GM12874 (cell line): ENCODE measurements around the gene SLC25A33.

Experiments used
- TF ChIP-seq, protein P1 (sequence below): IDR thresholded peaks from 2 replicates; pipeline ENCODE4 v1.5.1; 2011; ENCODE audit warnings: low read depth, mild to moderate bottlenecking, control low read depth, low read length, moderate library complexity; ENCODE audit not compliant: insufficient read depth

The SLC25A33 gene

DNA sequence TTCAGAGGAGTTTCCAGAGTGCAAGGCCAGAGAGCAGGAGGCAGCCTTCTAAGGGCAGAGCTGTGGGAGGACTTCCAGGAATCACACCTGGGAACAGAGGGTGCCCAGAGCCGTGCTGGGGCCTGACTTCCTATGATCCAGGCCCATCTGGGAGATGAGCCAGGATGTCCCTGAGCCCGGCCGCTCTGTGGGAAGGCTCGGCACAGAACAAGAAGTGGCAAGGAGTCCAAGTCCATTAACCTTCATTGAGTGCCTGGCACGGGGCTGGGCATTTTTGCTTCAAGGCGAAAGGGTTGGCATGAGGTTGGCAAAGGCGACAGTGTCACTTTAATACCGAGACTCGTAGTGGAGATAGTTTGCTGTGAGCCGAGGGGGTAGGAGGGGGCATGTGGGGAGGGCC is 67.7 kb downstream of the SLC25A33 start:
- TF ChIP-seq, protein P1, sequence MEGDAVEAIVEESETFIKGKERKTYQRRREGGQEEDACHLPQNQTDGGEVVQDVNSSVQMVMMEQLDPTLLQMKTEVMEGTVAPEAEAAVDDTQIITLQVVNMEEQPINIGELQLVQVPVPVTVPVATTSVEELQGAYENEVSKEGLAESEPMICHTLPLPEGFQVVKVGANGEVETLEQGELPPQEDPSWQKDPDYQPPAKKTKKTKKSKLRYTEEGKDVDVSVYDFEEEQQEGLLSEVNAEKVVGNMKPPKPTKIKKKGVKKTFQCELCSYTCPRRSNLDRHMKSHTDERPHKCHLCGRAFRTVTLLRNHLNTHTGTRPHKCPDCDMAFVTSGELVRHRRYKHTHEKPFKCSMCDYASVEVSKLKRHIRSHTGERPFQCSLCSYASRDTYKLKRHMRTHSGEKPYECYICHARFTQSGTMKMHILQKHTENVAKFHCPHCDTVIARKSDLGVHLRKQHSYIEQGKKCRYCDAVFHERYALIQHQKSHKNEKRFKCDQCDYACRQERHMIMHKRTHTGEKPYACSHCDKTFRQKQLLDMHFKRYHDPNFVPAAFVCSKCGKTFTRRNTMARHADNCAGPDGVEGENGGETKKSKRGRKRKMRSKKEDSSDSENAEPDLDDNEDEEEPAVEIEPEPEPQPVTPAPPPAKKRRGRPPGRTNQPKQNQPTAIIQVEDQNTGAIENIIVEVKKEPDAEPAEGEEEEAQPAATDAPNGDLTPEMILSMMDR = no peak

DNA sequence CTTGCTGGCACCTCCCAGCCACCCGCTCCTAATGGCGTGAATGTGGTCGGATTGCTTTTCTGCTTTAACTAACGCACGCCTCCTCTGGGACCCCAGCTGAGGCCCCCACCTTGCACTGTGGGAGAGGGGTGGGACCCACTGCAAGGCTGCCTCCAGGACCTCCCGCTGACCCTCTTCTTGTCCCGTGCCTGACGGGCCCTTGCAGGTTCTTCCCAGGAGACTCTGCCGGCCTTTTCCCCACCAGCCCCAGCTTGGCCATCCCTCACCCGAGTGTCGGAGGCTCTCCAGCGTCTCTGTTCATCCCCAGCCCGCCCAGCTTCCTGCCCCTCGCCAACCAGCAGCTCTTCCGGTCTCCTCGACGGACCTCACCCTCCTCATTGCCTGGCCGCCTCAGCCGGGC is 68.1 kb downstream of the SLC25A33 start:
- TF ChIP-seq, protein P1 = no peak

DNA sequence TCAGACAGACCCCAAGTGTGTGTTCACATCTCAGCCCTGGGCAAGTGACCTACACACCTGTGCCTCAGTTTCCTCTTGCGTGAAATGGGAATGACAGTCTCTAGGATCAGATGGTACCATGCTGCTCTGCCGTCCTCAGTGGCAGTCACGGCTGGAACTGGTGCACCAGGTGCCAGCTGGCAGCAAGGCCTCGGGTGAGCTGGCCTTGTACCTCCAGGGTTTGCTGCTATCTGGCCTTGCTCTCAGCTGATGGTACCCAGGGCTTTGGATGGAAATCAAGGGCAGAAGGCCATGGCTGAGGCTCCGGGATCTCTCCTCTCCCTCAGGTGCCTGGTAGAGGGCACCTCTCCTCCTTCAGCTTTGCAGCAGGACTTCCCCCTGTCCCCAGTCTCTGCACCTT is 70.7 kb downstream of the SLC25A33 start:
- TF ChIP-seq, protein P1 = no peak

DNA sequence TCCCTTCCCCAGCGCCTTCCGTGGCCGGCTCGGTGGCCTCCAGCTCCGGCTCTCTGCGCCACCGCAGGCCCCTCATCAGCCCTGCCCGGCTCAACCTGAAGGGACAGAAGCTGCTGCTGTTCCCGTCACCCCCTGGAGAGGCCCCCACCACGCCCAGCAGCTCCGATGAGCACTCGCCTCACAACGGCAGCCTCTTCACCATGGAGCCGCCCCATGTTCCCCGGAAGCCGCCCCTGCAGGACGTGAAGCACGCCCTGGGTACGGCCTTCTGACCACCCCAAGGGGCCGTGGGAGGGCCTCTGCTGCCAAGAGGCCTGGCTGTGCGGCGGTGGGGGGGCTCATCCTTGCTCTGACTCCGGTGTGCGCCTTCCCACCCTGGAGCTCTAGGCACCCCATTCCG is 71.3 kb downstream of the SLC25A33 start:
- TF ChIP-seq, protein P1 = no peak

DNA sequence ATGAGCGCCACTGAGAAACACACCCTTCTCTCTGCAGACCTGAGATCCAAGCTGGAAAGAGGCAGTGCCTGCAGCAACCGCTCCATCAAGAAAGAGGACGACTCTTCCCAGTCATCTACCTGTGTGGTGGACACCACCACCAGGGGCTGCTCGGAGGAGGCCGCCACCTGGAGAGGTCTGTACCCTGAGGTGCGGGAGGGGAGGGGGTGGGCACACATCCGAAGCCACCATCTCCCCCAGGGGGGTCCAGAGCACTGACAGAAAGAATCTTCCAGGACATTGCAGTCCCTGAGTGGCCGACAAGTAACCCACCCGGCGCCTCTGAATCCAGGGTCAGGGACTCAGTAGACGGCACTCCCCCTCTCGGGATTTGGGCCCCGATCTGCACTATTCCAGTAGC is 72.5 kb downstream of the SLC25A33 start:
- TF ChIP-seq, protein P1 = no peak

DNA sequence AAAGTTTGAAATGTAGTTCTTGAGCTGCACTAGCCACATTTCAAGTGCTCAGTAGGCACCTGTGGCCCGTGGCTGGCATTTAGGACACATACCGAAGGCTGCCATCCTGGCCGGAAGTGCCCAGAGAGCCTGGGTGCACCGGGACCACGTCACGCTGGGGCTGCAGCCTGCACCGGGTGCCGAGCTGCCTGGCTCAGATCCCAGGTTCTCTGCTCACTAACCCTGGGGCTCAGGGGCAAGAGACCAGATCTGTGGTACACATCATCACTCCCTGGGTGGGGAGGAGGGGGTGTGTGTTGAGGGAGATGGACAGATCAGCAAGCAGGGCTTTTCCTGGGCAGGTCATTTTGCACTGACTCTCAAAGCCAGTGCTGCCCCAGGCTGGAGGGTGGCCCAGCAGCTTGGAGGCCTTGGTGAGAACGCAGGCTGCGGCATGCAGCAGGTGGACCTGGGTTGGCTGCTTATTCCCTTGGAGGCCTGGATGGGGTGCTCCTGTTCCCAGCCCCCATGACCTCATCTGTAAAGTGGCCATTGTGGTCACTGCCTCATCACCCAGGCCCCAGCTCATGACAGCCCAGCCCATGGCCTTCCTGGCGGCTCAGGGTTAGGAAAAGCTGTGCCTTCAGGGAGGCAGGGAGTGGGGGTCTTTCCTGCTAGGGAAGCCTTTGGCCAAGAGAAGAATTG is 73.0 kb downstream of the SLC25A33 start:
- TF ChIP-seq, protein P1 = no peak

DNA sequence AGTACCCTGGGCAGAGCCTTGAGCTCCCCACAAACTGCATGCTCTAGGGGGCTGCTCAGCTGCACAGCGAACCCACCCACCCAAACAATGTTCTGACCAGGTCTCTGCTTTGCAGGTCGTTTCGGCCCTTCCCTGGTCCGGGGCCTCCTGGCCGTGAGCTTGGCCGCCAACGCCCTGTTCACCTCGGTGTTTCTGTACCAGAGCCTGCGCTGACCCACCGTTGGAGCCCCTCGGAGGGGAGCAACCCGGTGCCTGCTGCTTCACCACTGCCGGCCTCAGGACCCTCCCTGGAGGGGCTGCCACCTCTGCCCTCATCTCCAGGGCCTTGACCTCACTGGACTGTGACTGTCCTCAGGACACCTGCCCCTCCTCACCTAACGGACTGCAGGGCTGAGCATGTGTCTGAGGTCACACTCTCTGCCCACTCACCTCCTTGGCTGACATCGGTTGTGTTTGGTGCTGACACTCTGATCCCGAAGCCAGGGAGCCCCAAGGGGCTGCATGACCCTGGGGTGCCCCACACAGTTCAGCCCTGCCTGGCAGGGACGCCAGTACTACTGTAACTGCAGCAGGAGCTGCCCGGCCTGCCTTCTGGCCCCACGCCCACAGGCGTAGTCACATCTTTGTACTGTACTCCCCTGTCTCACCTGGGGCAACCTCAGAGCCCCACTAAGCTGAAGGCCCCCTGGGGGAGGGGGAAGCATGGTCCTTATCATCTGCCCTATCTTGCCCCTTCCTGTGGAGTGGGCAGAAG is 73.8 kb downstream of the SLC25A33 start:
- TF ChIP-seq, protein P1 = no peak
